WTC11 (cell line): Measurements from ENCODE around the gene MAP1LC3C.

Experiments
- SP1 ChIP-seq: sonication (generic); formaldehyde crosslinking; conservative IDR thresholded peaks from 2 replicates; pipeline ENCODE4 v1.8.1; 2022; ENCODE audit warnings: missing genetic modification reagents
- ZNF671 ChIP-seq: fragments of 250-450 bp; sonication (Bioruptor Pico); IDR thresholded peaks from 2 replicates; pipeline ENCODE4 v1.8.0; 2021; ENCODE audit warnings: mild to moderate bottlenecking
- TF ChIP-seq, protein P1 (sequence below): fragments of 200-600 bp; IDR thresholded peaks from 2 replicates; pipeline ENCODE4 v1.8.0; 2022; ENCODE audit warnings: antibody characterized with exemption

DNA sequence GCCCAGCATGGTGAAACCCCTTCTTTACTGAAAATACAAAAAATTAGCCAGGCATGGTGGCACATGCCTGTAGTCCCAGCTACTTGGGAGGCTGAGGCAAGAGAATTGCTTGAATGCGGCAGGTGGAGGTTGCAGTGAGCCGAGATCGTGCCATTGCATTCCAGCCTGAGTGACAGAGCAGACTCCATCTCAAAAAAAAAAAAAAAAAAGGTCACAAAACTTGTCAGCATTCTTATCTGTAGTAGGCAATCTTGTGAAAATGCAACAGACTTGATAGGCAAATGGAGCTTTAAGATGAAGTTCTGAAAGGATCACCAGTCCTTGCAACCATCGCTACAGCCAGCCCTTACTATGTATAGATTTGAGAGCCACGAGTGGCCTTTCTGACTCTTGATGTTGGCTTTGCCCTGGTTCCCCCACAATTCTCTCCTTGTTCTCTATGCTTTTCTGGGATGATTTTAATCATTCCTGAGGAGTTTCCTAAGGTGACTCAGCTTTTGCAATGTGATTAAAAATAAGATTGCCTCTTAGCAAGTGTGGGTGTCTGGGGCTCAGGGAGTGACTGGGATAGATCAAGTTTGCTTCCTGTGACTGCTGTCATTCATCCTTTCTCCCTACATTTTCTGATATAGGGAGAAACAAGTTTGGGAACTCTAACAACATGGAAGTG is 7.1 kb upstream of the MAP1LC3C start:
- TF ChIP-seq, protein P1, sequence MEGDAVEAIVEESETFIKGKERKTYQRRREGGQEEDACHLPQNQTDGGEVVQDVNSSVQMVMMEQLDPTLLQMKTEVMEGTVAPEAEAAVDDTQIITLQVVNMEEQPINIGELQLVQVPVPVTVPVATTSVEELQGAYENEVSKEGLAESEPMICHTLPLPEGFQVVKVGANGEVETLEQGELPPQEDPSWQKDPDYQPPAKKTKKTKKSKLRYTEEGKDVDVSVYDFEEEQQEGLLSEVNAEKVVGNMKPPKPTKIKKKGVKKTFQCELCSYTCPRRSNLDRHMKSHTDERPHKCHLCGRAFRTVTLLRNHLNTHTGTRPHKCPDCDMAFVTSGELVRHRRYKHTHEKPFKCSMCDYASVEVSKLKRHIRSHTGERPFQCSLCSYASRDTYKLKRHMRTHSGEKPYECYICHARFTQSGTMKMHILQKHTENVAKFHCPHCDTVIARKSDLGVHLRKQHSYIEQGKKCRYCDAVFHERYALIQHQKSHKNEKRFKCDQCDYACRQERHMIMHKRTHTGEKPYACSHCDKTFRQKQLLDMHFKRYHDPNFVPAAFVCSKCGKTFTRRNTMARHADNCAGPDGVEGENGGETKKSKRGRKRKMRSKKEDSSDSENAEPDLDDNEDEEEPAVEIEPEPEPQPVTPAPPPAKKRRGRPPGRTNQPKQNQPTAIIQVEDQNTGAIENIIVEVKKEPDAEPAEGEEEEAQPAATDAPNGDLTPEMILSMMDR: no peak
- TF ChIP-seq ZNF671 (CRISPR knock-in tag): no peak
- TF ChIP-seq SP1: no peak
